A549 (cell line): ENCODE results near the gene TRIM4. TPM values are rescaled to one million over a fixed set of nuclear protein-coding genes. Genes with fewer than 3 reads are reported as not detected.

ENCODE experiments used
- ATAC-seq, 2 experiments: fragments of 200-7000 bp in 1 of 2; fragments of >200 bp in 1 of 2; cut with Nextera tagmentation in 1 of 2; cut with Tn5 transposase in 1 of 2; 3 replicates each; pipeline versions ENCODE4 v1.8.0 to v1.9.1; 2018 to 2020; ENCODE audit warnings: mild to moderate bottlenecking in 1 of 2, moderate library complexity in 1 of 2
- CTCF ChIA-PET: fragments of 300-600 bp; sonication (Branson Sonifier 250); formaldehyde crosslinking; extraction: SDS; loops from one replicate; lab custom pipeline; 2021; ENCODE audit warnings: antibody characterized with exemption, inconsistent platforms; lab: Yijun Ruan, JAX
- POLR2A ChIA-PET: fragments of 350-600 bp; formaldehyde crosslinking; extraction: SDS; loops from one replicate; lab custom pipeline; 2021; ENCODE audit warnings: antibody characterized with exemption, inconsistent platforms; lab: Yijun Ruan, JAX
- DNase-seq, 2 experiments: peaks; one replicate each; pipeline versions ENCODE4 v3.0.0 to v3.0.0-alpha.2; 2011 to 2016; ENCODE audit warnings: low read depth in 1 of 2, low spot score in 1 of 2
- FAIRE-seq: peaks from 2 replicates; lab custom pipeline; 2011; peaks lifted over from hg19 to GRCh38; lab: Jason Lieb, UNC
- H3K27ac ChIP-seq, 2 experiments: fragments of >200 bp; sonication (Bioruptor Twin); formaldehyde crosslinking; 3 replicates each; pipeline ENCODE4 v1.5.1; 2016 to 2017
- H3K4me1 ChIP-seq: fragments of >200 bp; sonication (Bioruptor Twin); formaldehyde crosslinking; 3 replicates; pipeline ENCODE4 v1.6.1; 2016
- H3K4me2 ChIP-seq: fragments of >200 bp; sonication (Bioruptor Twin); formaldehyde crosslinking; 3 replicates; pipeline ENCODE4 v1.6.1; 2016
- H3K4me3 ChIP-seq: fragments of >200 bp; sonication (Bioruptor Twin); formaldehyde crosslinking; 3 replicates; pipeline ENCODE4 v1.5.1; 2016
- H3K9me3 ChIP-seq: fragments of >200 bp; sonication (Bioruptor Twin); formaldehyde crosslinking; 3 replicates; pipeline ENCODE4 v1.6.1; 2016
- BCL3 ChIP-seq: fragments of >200 bp; sonication (Bioruptor Twin); formaldehyde crosslinking; IDR thresholded peaks from 3 replicates; pipeline ENCODE4 v1.6.1; 2016
- BHLHE40 ChIP-seq: IDR thresholded peaks from 2 replicates; pipeline ENCODE4 v1.6.1; 2012; ENCODE audit warnings: low read depth, low read length, inconsistent platforms
- CBX2 ChIP-seq: fragments of 200-600 bp; sonication (generic); IDR thresholded peaks from 2 replicates; pipeline ENCODE4 v1.6.1; 2016; ENCODE audit warnings: low read depth, mild to moderate bottlenecking, borderline replicate concordance
- CHD2 ChIP-seq: fragments of 150-350 bp; IDR thresholded peaks from 2 replicates; pipeline ENCODE4 v1.6.1; 2014; ENCODE audit warnings: low read length; ENCODE audit not compliant: partially characterized antibody
- CHD4 ChIP-seq: fragments of 200-600 bp; sonication (generic); IDR thresholded peaks from 2 replicates; pipeline ENCODE4 v1.6.1; 2016; ENCODE audit warnings: antibody characterized with exemption, mild to moderate bottlenecking, borderline replicate concordance
- EHMT2 ChIP-seq: fragments of 200-600 bp; sonication (generic); IDR thresholded peaks from 2 replicates; pipeline ENCODE4 v1.6.1; 2016; ENCODE audit warnings: antibody characterized with exemption, low read depth, mild to moderate bottlenecking, moderate library complexity
- ESRRA ChIP-seq: fragments of 150-350 bp; IDR thresholded peaks from 2 replicates; pipeline ENCODE4 v1.6.1; 2014; ENCODE audit warnings: mild to moderate bottlenecking, low read length, borderline replicate concordance
- FOSB ChIP-seq: fragments of 250-450 bp; sonication (Bioruptor Pico); IDR thresholded peaks from 2 replicates; pipeline ENCODE4 v1.5.0; 2020; ENCODE audit warnings: mild to moderate bottlenecking, moderate library complexity
- FOSL2 ChIP-seq, 2 experiments: fragments of 450-650 bp in 1 of 2; fragments of >200 bp in 1 of 2; sonication (Bioruptor Twin) in 1 of 2; formaldehyde crosslinking; IDR thresholded peaks; 2 replicates each; pipeline versions ENCODE4 v1.5.0 to v1.6.1; 2016 to 2020; ENCODE audit warnings: mild to moderate bottlenecking in 1 of 2, moderate library complexity in 1 of 2
- HES2 ChIP-seq: fragments of >200 bp; sonication (Bioruptor Twin); formaldehyde crosslinking; IDR thresholded peaks from 2 replicates; pipeline ENCODE4 v1.6.1; 2016
- HMGXB4 ChIP-seq: fragments of 250-450 bp; sonication (Bioruptor Pico); IDR thresholded peaks from 2 replicates; pipeline ENCODE4 v1.5.0; 2021; ENCODE audit warnings: mild to moderate bottlenecking, moderate library complexity, borderline replicate concordance
- JUN ChIP-seq, 2 experiments: fragments of >200 bp; sonication (Bioruptor Twin); formaldehyde crosslinking; IDR thresholded peaks; 2 replicates in 1 of 2; 3 replicates in 1 of 2; pipeline ENCODE4 v1.6.1; 2016 to 2017
- JUNB ChIP-seq: fragments of >200 bp; sonication (Bioruptor Twin); formaldehyde crosslinking; IDR thresholded peaks from 2 replicates; pipeline ENCODE4 v1.6.1; 2016
- MAFK ChIP-seq: fragments of 450-650 bp; IDR thresholded peaks from 2 replicates; pipeline ENCODE4 v1.6.1; 2014; ENCODE audit not compliant: partially characterized antibody
- MAZ ChIP-seq: fragments of 150-350 bp; IDR thresholded peaks from 2 replicates; pipeline ENCODE4 v1.6.1; 2014; ENCODE audit warnings: antibody characterized with exemption, low read depth, low read length, borderline replicate concordance
- NPAS2 ChIP-seq: fragments of 250-450 bp; sonication (Bioruptor Pico); IDR thresholded peaks from 2 replicates; pipeline ENCODE4 v1.8.0; 2022; ENCODE audit warnings: mild to moderate bottlenecking, moderate library complexity, borderline replicate concordance
- PHF8 ChIP-seq: fragments of 200-600 bp; sonication (generic); IDR thresholded peaks from 2 replicates; pipeline ENCODE4 v1.6.1; 2016; ENCODE audit warnings: low read depth, mild to moderate bottlenecking, antibody characterized with exemption, moderate library complexity, borderline replicate concordance
- POLR2AphosphoS2 ChIP-seq: conservative IDR thresholded peaks from 2 replicates; pipeline ENCODE4 v1.6.1; 2012; ENCODE audit warnings: low read length, improper control_type of control experiment, inconsistent platforms
- RAD21 ChIP-seq, 2 experiments: fragments of >200 bp in 1 of 2; sonication (Bioruptor Twin) in 1 of 2; formaldehyde crosslinking in 1 of 2; IDR thresholded peaks in 1 of 2; conservative IDR thresholded peaks in 1 of 2; 2 replicates in 1 of 2; 3 replicates in 1 of 2; pipeline ENCODE4 v1.6.1; 2012 to 2018; ENCODE audit warnings: inconsistent platforms in 1 of 2
- RCOR1 ChIP-seq: fragments of 150-350 bp; IDR thresholded peaks from 2 replicates; pipeline ENCODE4 v1.6.1; 2014; ENCODE audit warnings: antibody characterized with exemption, low read length, low read depth
- REST ChIP-seq: fragments of 200-600 bp; sonication (generic); IDR thresholded peaks from 2 replicates; pipeline ENCODE4 v1.6.1; 2016; ENCODE audit warnings: antibody characterized with exemption, mild to moderate bottlenecking, moderate library complexity
- RFX5 ChIP-seq: fragments of 450-650 bp; IDR thresholded peaks from 2 replicates; pipeline ENCODE4 v1.7.1; 2014; ENCODE audit warnings: antibody characterized with exemption, mild to moderate bottlenecking, moderate library complexity
- RNF2 ChIP-seq: fragments of 200-600 bp; sonication (generic); IDR thresholded peaks from 2 replicates; pipeline ENCODE4 v1.6.1; 2016; ENCODE audit warnings: low read depth, mild to moderate bottlenecking, antibody characterized with exemption, moderate library complexity, borderline replicate concordance
- SREBF2 ChIP-seq: fragments of 450-650 bp; IDR thresholded peaks from 2 replicates; pipeline ENCODE4 v1.6.1; 2014; ENCODE audit warnings: mild to moderate bottlenecking, moderate library complexity
- TFCP2L1 ChIP-seq: fragments of 250-450 bp; sonication (Bioruptor Pico); IDR thresholded peaks from 2 replicates; pipeline ENCODE4 v1.5.0; 2021; ENCODE audit warnings: mild to moderate bottlenecking
- TP53 ChIP-seq: fragments of 250-450 bp; sonication (Bioruptor Pico); IDR thresholded peaks from 2 replicates; pipeline ENCODE4 v1.5.0; 2021; ENCODE audit warnings: mild to moderate bottlenecking, moderate library complexity
- USF2 ChIP-seq: fragments of 450-650 bp; IDR thresholded peaks from 2 replicates; pipeline ENCODE4 v1.6.1; 2014; ENCODE audit warnings: antibody characterized with exemption
- ZC3H11A ChIP-seq: fragments of 450-650 bp; IDR thresholded peaks from 2 replicates; pipeline ENCODE4 v1.6.1; 2014; ENCODE audit warnings: antibody characterized with exemption, mild to moderate bottlenecking
- ZFP36 ChIP-seq: fragments of 450-650 bp; IDR thresholded peaks from 2 replicates; pipeline ENCODE4 v1.6.1; 2014; ENCODE audit warnings: borderline replicate concordance; ENCODE audit not compliant: partially characterized antibody
- ZSCAN20 ChIP-seq: fragments of 250-450 bp; sonication (Bioruptor Pico); IDR thresholded peaks from 2 replicates; pipeline ENCODE4 v1.8.0; 2022; ENCODE audit warnings: mild to moderate bottlenecking, moderate library complexity
- WGBS: methylation state at CpG from one replicate; pipeline ENCODE4 v1.1.6; 2017; ENCODE audit errors: missing lambda C conversion rate; 5-methylcytosine and 5-hydroxymethylcytosine counted together
- polyA plus RNA-seq, 4 experiments: library from polyadenylated mRNA; depleted of rRNA in 3 of 4; stranded (reverse); fragments of >200 nt; fragmentation: RNase III in 1 of 4; extraction: RNeasy Plus Mini Kit Qiagen cat#74134 plus additional on column Dnase treatment in 1 of 4; gene quantifications; 2 replicates in 3 of 4; 3 replicates in 1 of 4; pipeline ENCODE4 v1.2.3, GENCODE V29; 2011 to 2017

The TRIM4 gene
- polyA plus RNA-seq, 2 of the 4 experiments (the other 2 are of a cell fraction) = 25.6 to 33.8 TPM

- DNase-seq (no peak), ATAC-seq (no peak), FAIRE-seq (no peak)
- peaks cover 13% of the 10 kb centered on the region; the same call in 2 of the 3 replicates for H3K4me1 ChIP-seq
- no peak for TF ChIP-seq JUNB
- TF ChIP-seq BCL3 = no peak
- no peak for TF ChIP-seq POLR2AphosphoS2
- no peak for TF ChIP-seq PHF8
- TF ChIP-seq CBX2 = no peak
- TF ChIP-seq JUN (IDR thresholded peaks at IDR 0.05) = no peak; a peak in 1 of 5 replicates
- TF ChIP-seq HMGXB4 (CRISPR knock-in tag) = no peak
- no peak for TF ChIP-seq ZFP36
- TF ChIP-seq BHLHE40 = no peak
- no peak for TF ChIP-seq TP53
- no peak for TF ChIP-seq CHD4
- no peak for TF ChIP-seq ZSCAN20 (CRISPR knock-in tag)
- TF ChIP-seq SREBF2 = no peak
- no peak for TF ChIP-seq EHMT2
- TF ChIP-seq RCOR1 = no peak
- no peak for TF ChIP-seq MAFK
- TF ChIP-seq RNF2 = no peak
- TF ChIP-seq RAD21 (conservative IDR thresholded peaks at IDR 0.05 in 1 of 2, IDR thresholded peaks at IDR 0.05 in 1 of 2) = no peak
- TF ChIP-seq ESRRA = no peak
- ChIA-PET POLR2A (interaction anchor here (0.6 to 2.6 kb wide), 24 partner anchors 9 to 463 kb away, joined by 3 to 22 read pairs (median 4); partner anchors contain the start of genes AP4M1, CYP3A5, GJC3 and LAMTOR4), CTCF (interaction anchor here (0.8 to 3.0 kb wide), 8 partner anchors 9 to 289 kb away, joined by 4 to 21 read pairs (median 4); partner anchors contain the start of gene GJC3)
- peaks cover 6% of the 10 kb centered on the region; the same call in 1 of the 3 replicates for H3K9me3 ChIP-seq
- peak overlapping the region; percentile 90 to 98 for H3K27ac ChIP-seq
- 16% methylated on average over 4 of the region's 4 CpGs for WGBS
- peak overlapping the region; percentile 65 for H3K4me2 ChIP-seq
- H3K4me3 ChIP-seq = peak overlapping the region; percentile 81
Observed at GRCh38 chr7:99919814-99920112, 433 bp upstream of the TRIM4 start.

GRCh38 chr7:99910976-99911375, 8.4 kb downstream of the TRIM4 start:
- Histone ChIP-seq H3K4me2 (no peak overlapping the region), H3K4me1 (no peaks in the 10 kb centered on the region), H3K9me3 (no peaks in the 10 kb centered on the region), H3K4me3 (no peak overlapping the region), H3K27ac (no peak overlapping the region)
- POLR2A ChIA-PET = no interaction called here
- no peak for ATAC-seq
- no peak for FAIRE-seq
- CTCF ChIA-PET = no interaction called here
- 95% methylated on average over 2 of the region's 2 CpGs for WGBS
- no peak for DNase-seq
- no peak for TF ChIP-seq EHMT2
- TF ChIP-seq TFCP2L1 (CRISPR knock-in tag) = no peak
- TF ChIP-seq ZC3H11A = no peak
- no peak for TF ChIP-seq USF2
- TF ChIP-seq REST = no peak
- TF ChIP-seq RAD21 (conservative IDR thresholded peaks at IDR 0.05 in 1 of 2, IDR thresholded peaks at IDR 0.05 in 1 of 2) = no peak
- TF ChIP-seq HES2 = no peak
- TF ChIP-seq RFX5 = no peak
- no peak for TF ChIP-seq RCOR1
- no peak for TF ChIP-seq BHLHE40
- no peak for TF ChIP-seq MAZ
- no peak for TF ChIP-seq NPAS2 (CRISPR knock-in tag)
- TF ChIP-seq FOSL2 (IDR thresholded peaks at IDR 0.05) = no peak
- no peak for TF ChIP-seq FOSL2 (CRISPR knock-in tag; IDR thresholded peaks at IDR 0.05)
- TF ChIP-seq FOSB (CRISPR knock-in tag) = no peak
- no peak for TF ChIP-seq JUN (IDR thresholded peaks at IDR 0.05)
- no peak for TF ChIP-seq CHD2
